Measurements from ENCODE around the gene CLTRN. TPM values are rescaled to one million over a fixed set of nuclear protein-coding genes. Genes with fewer than 3 reads are reported as not detected.
A peak's percentile ranks its signal among the peaks of the same experiment; 100 is the strongest.
"Not testable (repeated sequence)": the region's sequence is repeated elsewhere in the genome, so short reads cannot be mapped to it uniquely, and the experiment has no call there.

CLTRN gene
- 10 to 100 TPM; 26.1 to 27.4 (median 27.0) TPM for polyA plus RNA-seq (ENCODE audit: insufficient read length in 3 of 3)

DNA sequence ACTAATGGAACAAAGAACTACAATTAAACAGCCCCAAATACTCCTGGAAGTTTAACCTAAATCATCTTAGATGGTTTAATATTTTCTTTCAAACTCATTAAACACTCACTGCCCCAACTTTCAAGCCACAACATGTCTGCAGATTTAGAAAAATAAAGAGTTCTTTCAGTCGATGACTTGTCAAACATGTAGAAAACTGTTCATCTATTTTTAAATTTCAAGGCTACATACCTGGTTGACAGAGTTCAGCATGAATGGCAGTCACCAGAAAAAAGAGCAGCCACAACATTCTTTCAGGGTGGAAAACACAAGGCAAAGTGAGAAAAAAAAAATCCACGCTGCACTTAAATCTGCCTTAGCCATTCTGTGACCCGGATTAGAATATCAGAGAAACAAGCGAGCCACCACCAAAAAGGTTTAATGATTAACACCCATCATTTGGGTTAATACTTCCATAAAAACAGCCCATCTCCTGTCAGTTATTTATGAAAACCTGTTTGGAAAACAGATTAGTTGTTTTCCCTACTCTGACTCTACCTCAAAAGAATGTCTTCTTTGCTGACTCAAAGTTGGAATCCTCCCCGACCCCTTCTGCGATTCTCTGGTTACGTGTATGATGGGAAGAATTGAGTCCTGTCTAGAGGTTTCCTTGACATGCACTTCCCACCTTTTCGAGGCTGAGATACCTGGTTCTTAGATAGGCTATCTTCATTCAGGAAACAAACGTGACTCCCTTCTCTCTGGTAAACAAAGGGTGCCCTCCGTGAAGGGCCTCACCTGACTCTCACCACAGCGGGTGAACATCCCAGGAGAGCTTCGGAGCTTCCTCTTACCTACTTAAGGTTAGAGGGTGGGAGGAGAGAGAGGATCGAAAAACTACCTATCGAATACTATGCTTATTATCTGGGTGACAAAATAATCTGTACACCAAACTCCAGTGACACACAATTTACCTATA lies at the start of gene CLTRN:
Gene CLTRN, minus strand, starts transcription at position 319 of the 958 bp plus-strand sequence. Its CDS starts 30 bp downstream, at position 289.
- no peak for DNase-seq (ENCODE audit: low read depth in 3 of 3, low spot score in 2 of 3)

DNA sequence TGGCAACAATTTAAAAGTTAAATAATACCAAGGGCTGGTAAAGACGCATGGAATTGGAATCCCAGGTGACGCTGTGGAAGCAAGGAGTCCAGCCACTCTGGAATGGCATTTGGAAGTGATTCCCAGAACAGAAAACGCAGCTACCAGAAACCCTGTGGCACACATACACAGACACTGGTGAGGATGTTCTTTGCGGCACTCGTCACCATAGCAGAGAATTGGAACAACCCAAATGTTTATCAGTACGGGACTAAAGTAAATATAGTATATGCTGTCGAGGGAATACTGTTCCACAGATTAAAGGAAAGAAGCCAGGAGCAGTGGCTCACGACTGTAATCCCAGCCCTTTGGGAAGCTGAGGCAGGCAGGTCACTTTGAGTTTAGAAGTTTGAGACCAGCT lies 39.7 kb upstream of the CLTRN start:
- not testable (repeated sequence) for DNase-seq (ENCODE audit: low read depth in 3 of 3, low spot score in 2 of 3)

DNA sequence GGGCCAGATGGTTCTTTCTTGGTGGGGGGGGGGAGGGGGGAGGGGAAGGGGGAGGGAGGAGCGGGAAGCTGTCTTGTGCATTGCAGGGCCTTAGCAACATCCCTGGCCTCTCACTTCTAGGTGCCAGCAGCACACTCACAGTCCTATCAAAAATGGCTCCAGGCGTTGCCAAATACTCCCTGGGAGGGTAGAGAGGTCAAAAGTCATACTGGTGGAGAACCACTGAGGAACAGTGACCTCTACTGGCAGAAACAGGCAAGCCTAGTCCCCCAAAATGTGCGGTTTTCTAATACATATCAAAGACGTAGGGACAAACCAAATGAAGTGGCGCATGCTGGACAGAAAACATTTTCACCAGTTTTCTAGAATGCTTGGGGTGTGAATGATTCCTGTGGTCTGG lies 39.2 kb upstream of the CLTRN start:
- not testable (repeated sequence) for DNase-seq (ENCODE audit: low read depth in 3 of 3, low spot score in 2 of 3)

DNA sequence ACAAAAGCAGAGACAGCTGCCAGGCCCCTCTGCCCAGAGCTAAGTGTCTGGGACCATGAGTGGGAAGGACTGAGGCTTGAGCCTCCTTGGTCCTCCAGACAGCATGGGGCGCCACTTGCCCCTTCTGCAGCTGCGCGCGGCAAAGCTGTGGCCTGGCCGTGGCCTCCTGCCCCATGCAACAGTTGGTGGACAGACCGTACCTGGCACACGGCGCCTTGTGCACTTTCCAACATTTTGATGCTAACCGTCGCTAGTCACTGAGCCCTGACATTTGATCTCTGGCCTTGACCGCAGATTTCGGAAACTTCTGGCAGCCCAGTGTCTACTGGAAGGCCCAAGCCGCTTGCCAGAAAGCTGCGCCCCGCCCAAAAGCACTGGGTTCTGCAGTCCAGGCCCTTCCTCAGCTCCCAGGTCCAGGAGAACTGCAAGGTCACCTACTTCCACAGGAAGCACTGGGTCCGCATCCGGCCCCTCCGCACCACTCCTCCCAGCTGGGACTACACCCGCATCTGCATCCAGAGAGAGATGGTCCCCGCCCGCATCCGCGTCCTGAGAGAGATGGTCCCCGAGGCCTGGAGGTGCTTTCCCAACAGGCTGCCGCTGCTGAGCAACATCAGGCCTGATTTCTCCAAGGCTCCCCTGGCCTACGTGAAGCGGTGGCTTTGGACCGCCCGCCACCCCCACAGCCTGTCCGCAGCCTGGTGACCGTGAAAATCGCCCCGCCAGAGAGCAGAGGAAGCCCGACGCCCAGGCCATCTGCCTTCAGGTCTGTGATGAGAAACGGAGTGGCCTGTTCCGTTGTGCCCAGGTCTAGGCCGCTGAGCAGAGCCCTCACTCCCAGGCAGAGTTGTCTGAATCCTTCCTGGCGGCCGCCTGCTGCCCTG lies 38.1 kb upstream of the CLTRN start:
- no peak for DNase-seq (ENCODE audit: low read depth in 3 of 3, low spot score in 2 of 3)

GRCh38 chrX:15696516-15696915 lies 31.9 kb upstream of the CLTRN start:
- DNase-seq (ENCODE audit: low read depth in 3 of 3, low spot score in 2 of 3): no peak

DNA sequence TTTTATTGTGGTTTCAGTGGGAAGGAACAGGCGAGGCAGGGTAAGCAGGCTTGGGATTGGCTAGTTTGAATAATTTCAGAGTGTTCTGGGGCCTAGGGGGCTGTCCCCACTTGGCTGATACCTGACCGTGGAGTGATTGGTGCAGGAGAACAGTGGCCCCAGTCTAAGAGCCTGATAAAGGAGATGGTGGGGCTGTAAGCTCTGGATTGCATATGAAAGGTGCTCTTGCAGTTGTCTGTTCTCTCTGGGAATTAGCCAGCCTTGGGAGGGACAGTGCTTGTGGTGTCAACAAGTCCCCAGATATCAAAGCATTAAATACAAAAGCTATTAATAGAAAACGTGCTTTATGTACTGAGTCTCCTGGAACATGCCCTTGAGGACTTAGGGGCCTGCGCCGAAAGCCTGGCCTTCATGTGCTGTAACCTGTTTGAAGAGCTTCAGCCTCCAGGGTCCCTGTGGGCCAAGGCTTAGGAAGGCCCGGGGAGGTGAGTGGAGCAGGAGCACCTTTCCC lies 30.4 kb upstream of the CLTRN start:
- DNase-seq (ENCODE audit: low read depth in 3 of 3, low spot score in 2 of 3): no peak

DNA sequence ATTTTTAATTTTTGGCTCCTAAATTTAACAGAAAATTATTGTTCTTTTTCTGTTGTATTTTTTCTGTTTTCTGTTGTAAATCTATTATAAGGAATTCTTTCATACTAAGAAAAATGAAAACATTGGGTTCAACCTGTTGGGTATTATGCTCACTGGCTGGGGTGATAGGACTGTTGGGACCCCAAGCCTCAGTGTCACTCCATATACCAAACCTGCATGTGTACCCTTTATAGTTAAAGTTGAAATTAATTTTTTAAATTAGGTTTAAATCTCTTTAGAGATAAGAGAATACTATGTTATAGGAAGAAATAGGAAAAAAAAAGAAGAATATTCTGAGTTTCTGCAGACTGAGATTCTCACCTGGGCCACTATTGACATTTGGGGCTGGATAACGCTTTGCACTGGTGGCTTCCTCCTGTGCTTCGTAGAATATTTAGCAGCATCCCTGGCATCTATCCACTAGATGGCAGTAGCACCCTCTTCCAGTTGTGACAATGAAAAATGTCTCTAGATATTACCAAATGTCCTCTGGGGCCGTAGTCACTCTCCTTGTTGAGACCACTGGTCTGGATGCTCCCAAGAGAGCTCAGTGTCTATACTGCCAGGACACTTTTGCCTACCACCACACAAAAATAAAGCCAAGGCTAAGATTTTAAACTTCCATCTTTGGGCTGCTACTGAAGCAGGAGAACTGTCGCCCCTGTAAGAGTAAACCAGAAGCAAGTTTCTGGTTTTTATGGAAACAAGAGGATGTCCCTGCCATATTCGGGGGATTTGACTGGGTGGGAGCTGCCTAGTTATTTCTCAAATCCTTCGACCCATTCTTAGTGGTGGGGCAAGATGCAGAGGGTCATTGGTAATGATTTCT lies 22.4 kb upstream of the CLTRN start:
- DNase-seq (ENCODE audit: low read depth in 3 of 3, low spot score in 2 of 3): peak in 1 of 3 donors; percentile 10

DNA sequence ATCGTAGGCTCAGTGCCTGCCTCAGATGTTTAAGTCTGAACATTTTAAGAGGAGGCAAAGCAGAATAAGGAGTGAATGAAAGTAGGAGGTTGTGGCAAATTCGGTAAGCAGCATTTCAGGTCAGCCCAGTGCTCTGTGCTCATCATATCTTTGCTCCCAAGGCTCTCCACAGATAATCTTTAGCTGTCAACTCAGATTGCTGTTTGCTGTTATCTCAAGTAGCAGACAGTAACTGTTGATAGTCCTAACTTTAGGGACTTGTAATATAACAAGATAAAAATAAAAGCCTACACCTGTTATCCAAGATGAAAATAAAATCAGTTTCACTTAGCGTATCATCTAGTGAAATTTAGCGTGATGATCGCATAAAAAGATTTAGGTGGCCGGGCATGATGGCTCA lies 18.6 kb upstream of the CLTRN start:
- no peak for DNase-seq (ENCODE audit: low read depth in 3 of 3, low spot score in 2 of 3)

DNA sequence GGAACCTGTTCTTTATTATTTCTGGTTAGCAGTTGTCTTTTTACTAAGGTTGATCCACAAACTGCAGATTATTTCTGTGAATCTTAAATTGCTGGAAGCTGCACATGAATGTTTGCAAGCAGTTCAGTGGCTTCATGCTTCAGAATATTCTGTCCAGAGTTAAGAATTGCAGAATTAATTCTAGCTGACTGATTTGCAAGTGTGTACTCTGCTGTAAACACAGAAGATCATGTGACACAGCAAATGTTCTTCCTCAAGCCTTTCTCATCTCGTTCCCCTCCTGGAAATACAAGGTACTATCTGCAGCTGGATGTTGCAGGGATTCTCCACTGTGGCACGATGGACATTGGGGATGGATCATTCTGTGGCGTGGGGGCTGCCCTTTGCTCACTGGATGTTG lies 16.8 kb upstream of the CLTRN start:
- DNase-seq (ENCODE audit: low read depth in 3 of 3, low spot score in 2 of 3): no peak

GRCh38 chrX:15680401-15680800 lies 15.8 kb upstream of the CLTRN start:
- no peak for DNase-seq (ENCODE audit: low read depth in 3 of 3, low spot score in 2 of 3)

GRCh38 chrX:15679246-15679645 lies 14.6 kb upstream of the CLTRN start:
- no peak for DNase-seq (ENCODE audit: low read depth in 3 of 3, low spot score in 2 of 3)

DNA sequence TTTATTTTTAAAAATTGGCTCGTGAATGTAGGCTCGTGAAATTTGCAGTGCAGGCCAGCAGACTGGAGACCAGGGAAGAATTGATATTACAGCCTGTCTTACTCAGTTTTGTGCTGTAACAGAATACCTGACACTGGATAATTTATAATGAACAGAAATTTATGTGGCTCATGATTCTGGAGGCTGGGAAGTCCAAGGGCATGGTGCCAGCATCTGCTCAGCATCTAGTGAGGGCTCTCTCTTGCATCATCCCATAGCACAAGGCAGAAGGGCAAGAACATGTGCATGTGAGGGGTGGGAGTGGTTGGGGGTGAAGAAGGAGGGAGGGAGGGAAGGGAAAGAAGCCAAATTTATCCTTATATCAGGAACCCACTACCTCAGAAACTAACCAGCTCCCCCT lies 13.7 kb upstream of the CLTRN start:
- no peak for DNase-seq (ENCODE audit: low read depth in 3 of 3, low spot score in 2 of 3)

DNA sequence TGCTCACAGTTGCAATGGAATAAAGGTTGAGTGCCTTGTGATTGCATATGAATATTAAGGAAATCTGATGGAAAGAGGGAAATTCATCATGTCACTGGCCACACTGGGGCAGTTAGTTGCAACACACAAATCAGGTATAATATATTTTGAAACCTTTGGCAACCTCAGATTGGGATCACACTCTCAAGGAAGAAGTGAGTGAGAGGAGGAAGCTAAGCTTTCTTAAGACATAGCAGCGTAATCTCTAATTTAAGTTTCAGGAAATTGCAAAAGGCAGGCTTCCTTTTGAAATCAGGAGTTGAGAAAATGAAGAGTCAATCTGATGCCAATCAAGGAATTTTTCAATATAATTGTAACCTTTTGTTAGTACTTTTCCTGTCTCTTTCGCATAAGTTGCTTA lies 12.3 kb upstream of the CLTRN start:
- DNase-seq (ENCODE audit: low read depth in 3 of 3, low spot score in 2 of 3): no peak

DNA sequence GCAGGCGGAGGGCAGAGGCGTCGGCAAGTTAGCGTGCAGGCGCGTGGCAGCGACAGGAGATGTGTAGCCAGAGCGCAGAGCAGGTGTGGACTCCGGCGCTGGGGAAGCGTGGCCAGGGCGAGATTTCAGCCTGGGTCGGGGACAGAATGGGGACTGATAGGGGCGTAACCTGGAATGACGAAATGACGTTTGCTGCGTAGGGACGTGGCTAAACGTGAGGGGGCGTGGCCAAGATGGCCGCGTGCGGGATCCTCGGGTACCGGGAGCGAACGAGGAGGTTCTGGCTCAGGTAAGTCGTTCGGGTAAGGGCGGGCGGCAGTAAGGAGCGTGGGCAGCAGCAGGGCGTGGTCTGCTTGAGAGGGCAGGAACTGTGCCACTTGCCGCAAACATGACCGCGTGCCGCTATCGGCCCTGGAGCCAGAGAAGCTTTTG lies 10.9 kb upstream of the CLTRN start:
- DNase-seq (ENCODE audit: low read depth in 3 of 3, low spot score in 2 of 3): peak in 2 of 3 donors; percentile 67 to 73

DNA sequence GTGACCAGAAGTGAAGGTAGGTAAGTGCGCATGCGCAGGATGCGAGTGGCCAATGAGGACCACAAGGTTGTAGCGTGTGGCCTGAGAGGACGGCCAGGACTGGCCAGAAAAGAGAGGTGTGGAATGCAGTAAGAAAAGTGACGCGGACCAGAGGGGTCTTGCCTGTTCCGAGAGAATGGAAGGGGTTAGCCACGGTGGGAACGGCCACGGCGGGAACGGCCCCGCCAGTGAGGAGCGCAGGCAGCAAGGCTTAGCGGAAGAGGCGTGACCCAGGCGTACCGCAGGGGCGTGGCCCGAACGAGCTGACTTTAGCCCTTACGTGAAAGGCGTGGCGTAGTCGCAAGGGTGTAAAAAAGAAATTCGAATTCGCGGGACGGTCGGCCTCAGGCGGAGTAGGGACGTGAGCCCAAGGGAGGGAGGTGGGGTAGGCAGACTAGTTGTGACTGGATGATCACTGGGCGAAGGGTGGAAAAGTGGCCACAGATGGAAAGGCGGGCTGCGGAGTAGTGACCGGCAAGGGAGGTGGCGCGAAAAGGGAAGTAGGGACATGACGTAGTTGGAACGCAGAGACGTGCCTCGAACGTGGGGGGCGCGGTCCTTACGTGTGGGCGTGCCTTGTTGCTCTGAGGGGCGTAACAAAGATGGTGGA lies 10.4 kb upstream of the CLTRN start:
- peak; percentile 81 to 87 (median 83) for DNase-seq (ENCODE audit: low read depth in 3 of 3, low spot score in 2 of 3)

DNA sequence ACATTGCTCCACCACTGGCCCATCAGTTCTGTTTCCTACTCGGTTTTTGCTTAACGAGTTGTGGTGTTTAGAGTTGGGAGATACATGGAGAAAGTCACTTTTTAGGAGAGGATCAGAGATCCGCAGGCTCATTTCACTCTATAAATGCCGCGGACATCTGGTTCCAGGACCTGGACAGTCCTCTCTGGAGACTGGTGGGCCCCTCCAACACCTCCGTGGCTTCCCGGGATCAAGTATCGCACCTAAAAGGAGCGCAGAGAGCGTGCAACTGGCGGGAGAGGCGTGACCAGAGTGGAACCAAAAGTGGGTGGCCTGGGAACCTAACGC lies 9.9 kb upstream of the CLTRN start:
- no peak for DNase-seq (ENCODE audit: low read depth in 3 of 3, low spot score in 2 of 3)

- DNase-seq (ENCODE audit: low read depth in 3 of 3, low spot score in 2 of 3): no peak
Measured at GRCh38 chrX:15673970-15674369, 9.4 kb upstream of the CLTRN start.

DNA sequence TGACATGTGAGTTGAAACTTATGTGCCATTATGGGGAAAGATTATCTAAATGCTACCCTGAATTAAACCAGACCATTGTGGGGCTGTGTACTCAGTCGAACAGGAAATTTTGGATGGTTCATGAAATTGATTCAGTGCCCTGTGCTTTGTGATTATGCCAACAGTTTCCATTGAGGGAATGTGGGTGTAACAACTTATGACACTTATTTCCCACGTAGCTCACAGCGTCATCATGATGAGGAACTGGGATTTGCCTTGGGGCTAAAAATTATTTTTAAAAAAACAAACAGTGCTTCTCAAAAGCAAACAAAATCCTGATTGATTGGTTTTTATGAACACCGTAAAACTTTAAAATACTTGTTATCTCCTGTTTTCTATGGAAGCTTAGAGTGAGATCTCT lies 8.3 kb upstream of the CLTRN start:
- DNase-seq (ENCODE audit: low read depth in 3 of 3, low spot score in 2 of 3): no peak

GRCh38 chrX:15663439-15663838 lies 1.2 kb downstream of the CLTRN start:
- no peak for DNase-seq (ENCODE audit: low read depth in 3 of 3, low spot score in 2 of 3)

DNA sequence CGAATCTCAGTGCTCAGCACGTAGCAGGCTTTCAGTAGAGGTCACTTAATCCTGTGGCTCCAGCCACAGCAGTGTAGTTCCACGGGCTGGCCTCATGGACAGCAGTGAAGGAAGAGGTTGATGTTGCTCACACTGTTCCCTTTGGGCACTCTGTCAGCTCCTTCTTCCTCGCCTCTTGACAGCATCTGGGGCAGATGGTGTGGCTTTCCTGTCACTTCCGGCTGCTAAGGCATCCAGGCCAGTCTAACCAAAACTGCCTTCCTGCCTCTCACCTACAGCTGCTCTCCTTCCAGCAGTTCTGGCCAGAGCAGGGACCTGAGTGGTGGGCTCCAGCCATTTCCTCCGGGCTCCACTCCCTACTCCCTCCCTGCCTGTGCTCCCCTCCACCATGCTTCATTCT lies 9.8 kb downstream of the CLTRN start:
- not testable (repeated sequence) for DNase-seq (ENCODE audit: low read depth in 3 of 3, low spot score in 2 of 3)
